22Rv1 (cell line): ENCODE results near the gene CPOX.

Source experiments
- CTCF ChIP-seq: fragments of 450-650 bp; IDR thresholded peaks from 2 replicates; pipeline ENCODE4 v1.5.1; 2017; ENCODE audit warnings: mild to moderate bottlenecking
- ZFX ChIP-seq: fragments of 450-650 bp; IDR thresholded peaks from 2 replicates; pipeline ENCODE4 v1.6.1; 2017; ENCODE audit warnings: antibody characterized with exemption, borderline replicate concordance

GRCh38 chr3:98551754-98552153 lies 41.7 kb downstream of the CPOX start:
- TF ChIP-seq CTCF: no peak
- TF ChIP-seq ZFX: no peak
